Measurements from ENCODE around the gene HDAC4.

DNA sequence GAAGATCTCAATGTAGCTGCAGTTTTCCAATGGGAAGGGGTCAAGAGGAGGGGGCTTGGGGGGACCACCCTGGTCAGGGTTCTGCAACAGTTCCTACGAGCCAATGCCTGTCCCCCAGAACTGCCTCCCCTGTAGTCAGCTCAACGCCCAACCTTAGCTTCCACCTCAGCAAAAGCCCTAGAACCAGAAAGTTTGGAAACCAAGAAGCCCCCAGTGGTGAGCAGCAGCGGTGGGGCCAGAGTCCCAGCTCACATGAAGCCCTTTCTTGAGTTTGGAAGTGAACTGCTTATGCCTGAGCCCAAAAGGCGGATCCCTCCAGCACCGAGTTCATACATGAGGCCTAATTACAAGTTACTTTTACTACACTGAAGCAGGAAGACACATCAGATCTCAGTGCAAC lies 162.4 kb downstream of the HDAC4 start:
- TF ChIP-seq TAF1 (IDR thresholded peaks at IDR 0.05; ENCODE audit: borderline replicate concordance, low read depth, low read length) = no peak
- TF ChIP-seq KAT2A (conservative IDR thresholded peaks at IDR 0.05; ENCODE audit: control insufficient read depth, low read depth, low read length) = no peak
- no peak for TF ChIP-seq ZBTB33 (IDR thresholded peaks at IDR 0.05)
- TF ChIP-seq CTCF (IDR thresholded peaks at IDR 0.05 in 2 of 3, conservative IDR thresholded peaks at IDR 0.05 in 1 of 3; ENCODE audit: control insufficient read depth in 2 of 3, extremely low read depth in 1 of 3, insufficient read depth in 1 of 3, low read depth in 3 of 3, low read length in 3 of 3) = no peak
- TF ChIP-seq POLR2A (IDR thresholded peaks at IDR 0.05; ENCODE audit: low read depth, low read length) = no peak
- TF ChIP-seq EGR1 (IDR thresholded peaks at IDR 0.05; ENCODE audit: borderline replicate concordance in 1 of 2, low read depth in 2 of 2, low read length in 2 of 2) = no peak
- TF ChIP-seq POLR2AphosphoS5 (IDR thresholded peaks at IDR 0.05; ENCODE audit: low read length) = no peak
- TF ChIP-seq ZBTB11 (CRISPR knock-in tag; IDR thresholded peaks at IDR 0.05) = no peak
- TF ChIP-seq ZNF384 (IDR thresholded peaks at IDR 0.05; ENCODE audit: borderline replicate concordance, low read depth, low read length) = no peak
- no peak for TF ChIP-seq ZNF274 (IDR thresholded peaks at IDR 0.05; ENCODE audit: insufficient read depth, insufficient read length)
- no peak for TF ChIP-seq EZH2 (IDR thresholded peaks at IDR 0.05; ENCODE audit: borderline replicate concordance, control insufficient read depth, low read depth, low read length)

All from GM12878 (cell line).